GM23338 (cell line): ENCODE data around the gene L3HYPDH. TPM values are rescaled to one million over a fixed set of nuclear protein-coding genes. Genes with fewer than 3 reads are reported as not detected.

Experiments used
- ATAC-seq: fragments of 200-7000 bp; cut with Tn5 transposase; 3 replicates; pipeline ENCODE4 v1.9.1; 2020
- DNase-seq: peaks from one replicate; pipeline ENCODE4 v3.0.0-alpha.2; 2015; ENCODE audit warnings: low spot score
- H2AFZ ChIP-seq: fragments of 200-600 bp; sonication (generic); 2 replicates; pipeline ENCODE4 v1.8.0; 2016; ENCODE audit warnings: antibody characterized with exemption, mild to moderate bottlenecking, moderate library complexity
- H3F3A ChIP-seq: fragments of 200-600 bp; sonication (generic); replicated peaks from 2 replicates; pipeline ENCODE4 v1.8.0; 2017; ENCODE audit warnings: antibody characterized with exemption, mixed run types, low read depth
- H3K27ac ChIP-seq: fragments of 200-600 bp; sonication (generic); 2 replicates; pipeline ENCODE4 v1.6.1; 2016; ENCODE audit warnings: low read depth
- H3K27me3 ChIP-seq: fragments of 200-600 bp; sonication (generic); 2 replicates; pipeline ENCODE4 v1.8.0; 2016; ENCODE audit warnings: mild to moderate bottlenecking, mixed run types, moderate library complexity; ENCODE audit not compliant: insufficient read depth
- H3K36me3 ChIP-seq: fragments of 200-600 bp; sonication (generic); 2 replicates; pipeline ENCODE4 v1.8.0; 2016; ENCODE audit warnings: mild to moderate bottlenecking; ENCODE audit not compliant: insufficient read depth
- H3K4me1 ChIP-seq: fragments of 200-600 bp; sonication (generic); 2 replicates; pipeline ENCODE4 v1.8.0; 2016; ENCODE audit warnings: mild to moderate bottlenecking, moderate library complexity; ENCODE audit not compliant: insufficient read depth
- H3K4me2 ChIP-seq: fragments of 200-600 bp; sonication (generic); 2 replicates; pipeline ENCODE4 v1.7.1; 2017; ENCODE audit warnings: mixed run types
- H3K4me3 ChIP-seq: fragments of 200-600 bp; sonication (generic); 2 replicates; pipeline ENCODE4 v1.6.1; 2016; ENCODE audit warnings: mixed run types
- H3K79me2 ChIP-seq: fragments of 200-600 bp; sonication (generic); replicated peaks from 2 replicates; pipeline ENCODE4 v1.8.0; 2017; ENCODE audit warnings: mild to moderate bottlenecking; ENCODE audit not compliant: insufficient read depth
- H3K9me2 ChIP-seq: fragments of 200-600 bp; sonication (generic); 2 replicates; pipeline ENCODE4 v1.8.0; 2017; ENCODE audit not compliant: insufficient read depth
- H4K20me1 ChIP-seq: fragments of 200-600 bp; sonication (generic); replicated peaks from 2 replicates; pipeline ENCODE4 v1.8.0; 2017; ENCODE audit warnings: mild to moderate bottlenecking; ENCODE audit not compliant: insufficient read depth
- H3K27ac Mint-ChIP-seq: 2 replicates; pipeline ENCODE4 v1.8.0; 2020; ENCODE audit warnings: inconsistent platforms, mild to moderate bottlenecking, moderate library complexity, mixed read lengths
- H3K27me3 Mint-ChIP-seq: 3 replicates; pipeline ENCODE4 v1.8.0; 2022; ENCODE audit warnings: low read depth, mild to moderate bottlenecking, moderate library complexity, mixed read lengths, inconsistent platforms; ENCODE audit not compliant: insufficient read depth, poor library complexity
- H3K36me3 Mint-ChIP-seq: 3 replicates; pipeline ENCODE4 v1.8.0; 2021; ENCODE audit warnings: low read depth, mild to moderate bottlenecking, inconsistent platforms, moderate library complexity, mixed read lengths
- H3K4me1 Mint-ChIP-seq: 3 replicates; pipeline ENCODE4 v1.8.0; 2020; ENCODE audit warnings: mild to moderate bottlenecking, inconsistent platforms, mixed read lengths
- H3K4me3 Mint-ChIP-seq: 3 replicates; pipeline ENCODE4 v1.8.0; 2021; ENCODE audit warnings: moderate library complexity, mild to moderate bottlenecking, inconsistent platforms, mixed read lengths
- H3K9me3 Mint-ChIP-seq: 3 replicates; pipeline ENCODE4 v1.8.0; 2020; ENCODE audit warnings: moderate library complexity, mild to moderate bottlenecking, inconsistent platforms, mixed read lengths
- CREB1 ChIP-seq: fragments of 250-450 bp; sonication (Bioruptor Pico); IDR thresholded peaks from 2 replicates; pipeline ENCODE4 v1.5.0; 2020; ENCODE audit warnings: low read depth, mild to moderate bottlenecking, moderate library complexity
- CTCF ChIP-seq, 2 experiments: fragments of 200-600 bp in 1 of 2; sonication (generic) in 1 of 2; conservative IDR thresholded peaks; 2 replicates each; pipeline versions ENCODE4 v1.5.1 to v1.6.1; 2016 to 2017; ENCODE audit warnings: antibody characterized with exemption in 2 of 2, low read depth in 2 of 2, mild to moderate bottlenecking in 2 of 2, moderate library complexity in 1 of 2
- ETS1 ChIP-seq: IDR thresholded peaks from 2 replicates; pipeline ENCODE4 v1.6.1; 2016; ENCODE audit warnings: antibody characterized with exemption
- EZH2 ChIP-seq: fragments of 200-600 bp; sonication (generic); IDR thresholded peaks from one replicate; pipeline ENCODE4 v1.8.0; 2017; ENCODE audit warnings: antibody characterized with exemption, mild to moderate bottlenecking, low read depth; ENCODE audit not compliant: unreplicated experiment
- EZH2phosphoT487 ChIP-seq: fragments of 200-600 bp; sonication (generic); IDR thresholded peaks from one replicate; pipeline ENCODE4 v1.8.1; 2018; ENCODE audit warnings: antibody characterized with exemption; ENCODE audit not compliant: unreplicated experiment
- JUNB ChIP-seq: IDR thresholded peaks from one replicate; pipeline ENCODE4 v1.6.1; 2016; ENCODE audit warnings: antibody characterized with exemption; ENCODE audit not compliant: unreplicated experiment
- POLR2AphosphoS5 ChIP-seq: IDR thresholded peaks from 2 replicates; pipeline ENCODE4 v1.6.1; 2016; ENCODE audit warnings: antibody characterized with exemption, low read depth
- REST ChIP-seq: IDR thresholded peaks from one replicate; pipeline ENCODE4 v1.6.1; 2018; ENCODE audit warnings: antibody characterized with exemption; ENCODE audit not compliant: unreplicated experiment
- ZNF331 ChIP-seq: fragments of 250-450 bp; sonication (Bioruptor Pico); IDR thresholded peaks from 2 replicates; pipeline ENCODE4 v1.5.0; 2020; ENCODE audit warnings: low read depth, mild to moderate bottlenecking, moderate library complexity
- polyA plus RNA-seq: library from polyadenylated mRNA; unstranded; fragments of >200 nt; fragmentation: Nextera tagmentation; extraction: Ambion mirVana; gene quantifications from 2 replicates; pipeline ENCODE4 v1.2.1, GENCODE V29; 2016
- total RNA-seq: library from RNA; depleted of rRNA; stranded (reverse); fragments of >200 nt; shearing (Covaris generic); gene quantifications from 2 replicates; pipeline ENCODE4 v1.2.3, GENCODE V29; 2014

The L3HYPDH gene
- total and polyA plus RNA-seq, 2 experiments from 2014 or later = 18.6 to 24.8 TPM

- Histone ChIP-seq H2AFZ (no peak overlapping the region), H3K4me1 (peaks cover 9% of the 10 kb centered on the region), H3K4me3 (no peak overlapping the region), H3F3A (no peaks in the 10 kb centered on the region; the same call in 1 of the 2 replicates), H3K27ac (no peak overlapping the region), H3K9me2 (no peaks in the 10 kb centered on the region), H3K27me3 (peaks cover 31% of the 10 kb centered on the region), H4K20me1 (peaks cover 6% of the 10 kb centered on the region), H3K4me2 (no peak overlapping the region), H3K79me2 (no peaks in the 10 kb centered on the region), H3K36me3 (no peaks in the 10 kb centered on the region)
- H3K27me3 Mint-ChIP-seq = peaks cover 14% of the 10 kb centered on the region
- no peaks in the 10 kb centered on the region for H3K9me3 Mint-ChIP-seq
- H3K4me3 Mint-ChIP-seq = no peak overlapping the region
- TF ChIP-seq EZH2phosphoT487 (no peak), EZH2 (no peak), ETS1 (no peak), REST (no peak), CTCF (conservative IDR thresholded peaks at IDR 0.05; ENCODE audit: low read depth in 2 of 2) (no peak), CREB1 (CRISPR knock-in tag) (no peak), JUNB (no peak)
- ATAC-seq (no peak), DNase-seq (no peak)
- no peak overlapping the region for H3K27ac Mint-ChIP-seq
- H3K36me3 Mint-ChIP-seq = peaks cover 11% of the 10 kb centered on the region; the same call in 2 of the 3 replicates
- H3K4me1 Mint-ChIP-seq = peaks cover 7% of the 10 kb centered on the region
Measured at GRCh38 chr14:59460378-59460777, 23.8 kb downstream of the L3HYPDH start.

- no peak overlapping the region for H3K4me3 ChIP-seq
- H3K27ac ChIP-seq = no peak overlapping the region
- no peak overlapping the region for H3K27ac Mint-ChIP-seq
- H3K27me3 Mint-ChIP-seq = peaks cover 8% of the 10 kb centered on the region
- peaks cover 6% of the 10 kb centered on the region for H3K4me1 ChIP-seq
- DNase-seq = no peak
- ATAC-seq = no peak
- peaks cover 5% of the 10 kb centered on the region; the same call in 1 of the 2 replicates for H4K20me1 ChIP-seq
- no peaks in the 10 kb centered on the region for H3K9me3 Mint-ChIP-seq
- H3K27me3 ChIP-seq = peaks cover 19% of the 10 kb centered on the region
- peaks cover 2% of the 10 kb centered on the region for H3K4me1 Mint-ChIP-seq
- H2AFZ ChIP-seq = no peak overlapping the region
- no peak overlapping the region for H3K4me3 Mint-ChIP-seq
- peaks cover 11% of the 10 kb centered on the region; the same call in 2 of the 3 replicates for H3K36me3 Mint-ChIP-seq
- no peak overlapping the region for H3K4me2 ChIP-seq
- H3K79me2 ChIP-seq = no peaks in the 10 kb centered on the region
- no peaks in the 10 kb centered on the region; the same call in 1 of the 2 replicates for H3F3A ChIP-seq
- no peaks in the 10 kb centered on the region for H3K36me3 ChIP-seq
- H3K9me2 ChIP-seq = no peaks in the 10 kb centered on the region
- TF ChIP-seq POLR2AphosphoS5 (no peak), EZH2phosphoT487 (no peak), REST (no peak), JUNB (no peak), CTCF (conservative IDR thresholded peaks at IDR 0.05; ENCODE audit: low read depth in 2 of 2) (no peak), ETS1 (no peak), ZNF331 (CRISPR knock-in tag) (no peak), EZH2 (no peak)
Measured at GRCh38 chr14:59458486-59458885, 25.7 kb downstream of the L3HYPDH start.
